HG03442 (cell line): ENCODE measurements around the gene FLT4.
"Not testable (repeated sequence)": the region's sequence is repeated elsewhere in the genome, so short reads cannot be mapped to it uniquely, and the experiment has no call there.

Experiments
- ATAC-seq: cut with Tn5 transposase; IDR thresholded peaks from one replicate; pipeline ENCODE4 v1.9.1; 2021; ENCODE audit warnings: mild to moderate bottlenecking, moderate library complexity; ENCODE audit not compliant: unreplicated experiment

Gene FLT4

DNA sequence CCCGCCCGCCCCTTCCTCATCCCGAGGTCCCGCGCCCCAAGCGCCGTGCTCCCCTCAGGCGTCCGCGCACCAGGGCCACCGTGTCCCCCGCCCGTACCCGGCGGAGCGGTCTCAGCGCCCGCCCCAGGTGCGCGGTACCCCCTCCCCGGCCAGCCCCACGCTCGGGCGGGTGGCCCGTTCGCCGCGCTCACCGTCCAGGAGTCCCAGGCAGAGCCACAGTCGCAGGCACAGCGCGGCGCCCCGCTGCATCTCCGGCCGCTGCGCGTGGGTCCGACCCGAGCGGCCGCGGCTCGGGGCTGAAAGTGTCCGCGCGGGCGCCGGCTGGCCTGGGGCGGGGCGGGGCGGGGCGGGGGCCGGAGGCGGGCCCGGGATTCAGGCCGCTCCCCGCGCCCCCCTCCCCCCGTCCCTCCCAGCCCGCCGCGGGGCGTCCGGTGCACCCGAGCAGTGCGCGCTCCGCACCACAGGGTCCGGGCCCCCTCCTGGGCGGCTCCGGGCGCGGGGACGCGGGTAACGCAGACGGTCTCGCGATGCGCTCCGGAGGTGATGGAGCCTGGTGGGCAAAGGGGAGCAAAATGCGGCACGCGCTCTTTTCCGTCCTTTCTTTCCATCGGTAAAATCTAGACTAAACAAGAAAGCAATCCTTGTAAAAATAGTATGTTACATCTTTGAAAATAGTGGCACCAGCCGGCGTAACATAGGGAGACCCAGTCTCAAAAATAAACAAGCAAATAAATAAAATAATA lies at the start of gene FLT4:
TSS of gene FLT4 (minus strand) at position 304 of the 743 bp plus-strand sequence. CDS start at position 249, 55 bp downstream.
- ATAC-seq = no peak

GRCh38 chr5:180699042-180699441 lies 49.6 kb upstream of the FLT4 start:
- no peak for ATAC-seq

DNA sequence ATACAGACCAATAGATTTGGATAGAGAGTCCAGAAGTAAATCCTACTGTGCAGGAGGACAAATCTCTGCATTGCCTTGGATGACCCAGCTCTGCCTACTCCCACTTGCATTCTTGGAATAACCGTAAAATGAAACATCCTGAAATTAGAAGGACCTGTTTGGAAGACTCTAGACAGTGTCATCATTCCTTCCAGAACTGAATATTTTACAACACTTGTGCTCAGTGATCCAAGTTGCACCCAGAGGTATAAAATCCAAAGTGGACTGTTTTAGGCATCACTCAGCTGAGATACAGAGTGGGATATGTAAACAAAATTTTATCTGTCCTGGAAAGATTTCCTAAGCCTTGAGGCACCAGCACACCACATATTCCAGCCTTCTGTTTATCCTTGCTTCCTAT lies 46.7 kb upstream of the FLT4 start:
- ATAC-seq = no peak

DNA sequence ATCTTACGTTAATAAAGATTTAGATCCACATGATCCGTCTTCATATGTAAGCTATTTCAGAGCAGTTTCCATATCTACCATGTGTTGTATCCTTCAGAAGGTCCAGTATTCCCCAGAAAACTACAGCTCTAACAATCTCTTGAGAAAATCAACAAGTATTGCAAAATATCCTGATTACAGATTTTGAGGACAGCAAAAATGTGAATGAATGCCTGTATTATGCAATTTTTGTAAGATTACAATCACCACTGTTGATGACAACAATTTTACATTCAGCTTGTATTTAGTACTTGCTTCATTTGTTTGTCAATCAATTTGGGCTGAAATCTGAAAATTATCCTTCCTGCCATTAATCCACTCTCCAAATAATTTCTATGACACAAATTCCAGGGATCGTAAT lies 43.0 kb upstream of the FLT4 start:
- ATAC-seq = no peak

- ATAC-seq = no peak
Measured at GRCh38 chr5:180691046-180691445, 41.6 kb upstream of the FLT4 start.

- no peak for ATAC-seq
Measured at GRCh38 chr5:180690562-180690961, 41.2 kb upstream of the FLT4 start.

GRCh38 chr5:180689775-180690174 lies 40.4 kb upstream of the FLT4 start:
- no peak for ATAC-seq

- ATAC-seq = no peak
Measured at GRCh38 chr5:180689071-180689694, 39.8 kb upstream of the FLT4 start.

DNA sequence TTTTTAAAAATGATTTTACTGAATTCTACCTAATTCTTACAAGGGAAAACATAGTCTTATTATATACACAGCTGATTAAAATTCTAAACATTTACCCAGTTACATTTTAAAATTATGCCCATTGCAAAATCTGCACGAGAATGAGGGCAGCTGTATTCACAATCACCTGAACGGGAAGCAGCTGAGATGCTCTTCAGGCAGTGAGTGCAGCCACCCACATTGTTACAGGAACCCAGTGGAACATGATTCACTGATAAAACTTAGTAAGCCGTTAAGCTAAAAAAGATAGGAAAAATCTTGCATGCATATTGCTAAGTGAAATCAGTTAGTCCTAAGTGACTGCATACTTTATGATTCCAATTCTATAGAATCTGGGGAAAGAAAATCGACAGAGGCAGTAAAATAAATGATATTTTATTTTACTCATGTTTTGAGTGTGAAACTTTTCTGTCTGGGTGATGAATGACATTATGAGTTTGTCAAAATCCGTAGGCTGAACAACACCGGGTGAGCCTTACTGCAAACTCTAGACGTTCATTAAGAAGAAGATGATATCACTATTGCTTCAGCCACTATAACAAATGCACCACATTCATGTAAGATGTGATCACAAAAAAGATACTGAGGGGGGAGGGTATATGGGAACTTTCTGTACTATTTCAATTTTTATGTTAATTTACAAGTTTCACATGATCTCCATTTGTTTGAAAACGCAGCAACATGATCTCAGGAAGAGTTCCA lies 39.1 kb upstream of the FLT4 start:
- no peak for ATAC-seq

- not testable (repeated sequence) for ATAC-seq
Measured at GRCh38 chr5:180686799-180687198, 37.4 kb upstream of the FLT4 start.

GRCh38 chr5:180684623-180685161 lies 35.3 kb upstream of the FLT4 start:
- ATAC-seq = no peak

- ATAC-seq = no peak
Measured at GRCh38 chr5:180683220-180683922, 34.0 kb upstream of the FLT4 start.

DNA sequence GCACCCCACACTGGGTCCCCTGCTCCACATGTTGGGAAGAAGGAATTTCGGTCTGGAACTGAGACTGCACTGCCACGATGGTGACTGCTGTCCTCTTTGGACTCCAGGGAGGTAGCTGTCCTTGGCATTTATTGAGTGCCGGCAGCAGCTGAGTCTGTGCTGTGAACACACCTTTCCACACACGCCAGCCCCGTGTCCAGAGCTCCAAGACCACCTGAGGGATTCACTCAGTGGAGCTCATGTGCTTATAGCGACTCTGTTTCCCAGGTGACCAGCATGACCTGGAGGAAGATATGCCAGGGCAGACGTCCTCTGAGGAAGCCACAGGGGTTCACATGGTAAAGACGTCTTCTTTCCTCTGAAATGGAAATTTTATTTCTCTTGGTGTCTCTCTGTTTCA lies 33.2 kb upstream of the FLT4 start:
- ATAC-seq = no peak

DNA sequence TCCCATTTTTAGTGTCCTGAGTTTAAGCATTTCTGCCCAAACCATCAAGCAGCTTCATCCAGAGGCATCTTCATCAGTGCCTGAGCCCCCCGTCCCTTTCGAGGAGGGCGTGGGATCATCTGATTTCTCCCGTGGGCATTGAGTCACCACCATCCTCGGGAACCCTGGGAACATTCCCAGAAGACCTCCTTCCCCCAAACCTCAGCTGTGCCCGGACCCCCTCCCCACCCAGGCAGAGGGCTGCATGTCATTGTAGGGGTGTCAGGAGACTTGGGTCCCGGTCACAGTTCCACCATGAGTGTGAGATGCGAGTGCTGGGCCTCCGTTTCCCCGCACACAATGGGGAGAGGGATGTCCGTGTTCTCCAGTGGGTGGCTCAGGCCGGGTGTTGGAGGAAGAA lies 32.6 kb upstream of the FLT4 start:
- not testable (repeated sequence) for ATAC-seq

DNA sequence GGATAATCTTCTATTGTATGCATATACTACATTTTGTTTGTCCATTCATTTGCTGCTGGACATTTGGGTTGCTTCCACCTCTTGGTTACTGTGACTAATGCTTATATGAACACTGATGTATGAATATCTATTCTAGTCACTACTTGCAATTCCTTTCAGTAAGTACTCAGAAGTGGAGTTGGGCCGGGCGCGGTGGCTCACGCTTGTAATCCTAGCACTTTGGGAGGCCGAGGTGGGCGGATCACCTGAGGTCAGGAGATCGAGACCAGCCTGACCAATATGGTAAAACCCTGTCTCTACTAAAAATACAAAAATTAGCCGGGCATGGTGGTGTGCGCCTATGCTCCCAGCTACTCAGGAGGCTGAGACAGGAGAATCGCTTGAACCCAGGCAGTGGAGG lies 28.9 kb upstream of the FLT4 start:
- not testable (repeated sequence) for ATAC-seq

- no peak for ATAC-seq
Measured at GRCh38 chr5:180675036-180675635, 25.7 kb upstream of the FLT4 start.

- ATAC-seq = not testable (repeated sequence)
Measured at GRCh38 chr5:180674090-180674475, 24.7 kb upstream of the FLT4 start.

- ATAC-seq = no peak
Measured at GRCh38 chr5:180673371-180674089, 24.1 kb upstream of the FLT4 start.

DNA sequence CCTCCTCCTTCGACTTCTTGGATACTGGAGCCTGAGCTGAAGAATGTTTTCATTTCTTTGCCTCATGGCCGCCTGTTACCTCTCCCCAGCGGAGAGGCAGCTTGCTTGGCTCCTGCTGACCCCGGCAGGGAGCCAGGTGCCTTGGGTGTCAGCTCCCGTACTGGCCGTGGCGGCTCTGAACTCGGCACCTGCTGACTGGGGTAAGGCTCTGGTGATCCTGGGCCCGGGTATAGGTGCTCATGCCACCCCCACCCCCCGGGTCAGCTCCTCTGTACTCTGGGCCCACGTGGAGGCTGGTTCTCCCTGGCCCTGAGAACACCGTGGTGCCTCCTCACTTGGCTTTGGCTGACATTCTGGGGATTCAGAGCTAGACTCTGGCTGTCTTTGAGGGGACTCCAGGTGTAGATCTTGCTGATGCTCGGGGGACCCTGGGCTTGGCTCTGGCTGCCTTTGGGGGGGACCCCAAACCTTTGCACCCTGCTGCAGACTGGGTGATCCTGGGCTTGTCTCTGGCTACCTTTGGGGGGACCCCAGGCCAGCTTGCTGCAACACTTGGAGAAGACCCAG lies 22.6 kb upstream of the FLT4 start:
- ATAC-seq = not testable (repeated sequence)
